Measurements from ENCODE around the gene MYH16. TPM values are rescaled to one million over a fixed set of nuclear protein-coding genes. Genes with fewer than 3 reads are reported as not detected.
"Not testable (repeated sequence)": the region's sequence is repeated elsewhere in the genome, so short reads cannot be mapped to it uniquely, and the experiment has no call there.

MYH16 gene
- total and polyA plus RNA-seq, 2 experiments from 2014 or later = not detected

GRCh38 chr7:99232082-99232770, 40.4 kb upstream of the MYH16 start:
- no peak overlapping the region for H3K4me3 ChIP-seq
- DNase-seq = no peak

GRCh38 chr7:99232955-99233354, 39.7 kb upstream of the MYH16 start:
- H3K9me2 ChIP-seq (ENCODE audit: insufficient read depth); in situ Hi-C loops (cut with MboI); H3K9me3 ChIP-seq (ENCODE audit: low read depth); H3K4me1 ChIP-seq (ENCODE audit: insufficient read depth); H3K9ac ChIP-seq; H4K20me1 ChIP-seq (ENCODE audit: insufficient read depth); DNase-seq; H2AFZ ChIP-seq; H3K4me2 ChIP-seq (ENCODE audit: unreplicated experiment); H3K79me2 ChIP-seq (ENCODE audit: insufficient read depth); H3F3A ChIP-seq (ENCODE audit: insufficient read depth); H3K27ac ChIP-seq; H3K4me3 ChIP-seq; H3K27me3 ChIP-seq (replicated peaks; ENCODE audit: insufficient read depth); H3K36me3 ChIP-seq (ENCODE audit: low read depth): not testable (repeated sequence)
- WGBS, 2 experiments (ENCODE audit: low coverage in 1 of 2, low lambda C conversion rate in 2 of 2, missing lambda C conversion rate in 2 of 2) = 77 to 82% methylated on average over 4 of the region's 4 CpGs

More at GRCh38 chr7:99232082-99232770, 40.4 kb upstream of the MYH16 start:
- H2AFZ ChIP-seq = no peak overlapping the region
- H3K27ac ChIP-seq = no peak overlapping the region
- H3K9me2 ChIP-seq (ENCODE audit: insufficient read depth) = no peaks in the 10 kb centered on the region
- H3K9ac ChIP-seq = no peak overlapping the region
- H4K20me1 ChIP-seq (ENCODE audit: insufficient read depth) = no peaks in the 10 kb centered on the region
- no peaks in the 10 kb centered on the region for H3F3A ChIP-seq (ENCODE audit: insufficient read depth)
- TF ChIP-seq EZH2phosphoT487 (IDR thresholded peaks at IDR 0.05; ENCODE audit: insufficient read depth, low read depth) (no peak), EZH2 (IDR thresholded peaks at IDR 0.05; ENCODE audit: insufficient read depth, poor library complexity, severe bottlenecking) (no peak)
- H3K27me3 ChIP-seq (replicated peaks; ENCODE audit: insufficient read depth) = no peaks in the 10 kb centered on the region
- no peaks in the 10 kb centered on the region for H3K4me1 ChIP-seq (ENCODE audit: insufficient read depth)
- H3K9me3 ChIP-seq (ENCODE audit: low read depth) = no peaks in the 10 kb centered on the region
- in situ Hi-C loops (cut with MboI) = no loop called here
- H3K4me2 ChIP-seq (ENCODE audit: unreplicated experiment) = no peak overlapping the region
- H3K36me3 ChIP-seq (ENCODE audit: low read depth) = no peaks in the 10 kb centered on the region
- no peaks in the 10 kb centered on the region for H3K79me2 ChIP-seq (ENCODE audit: insufficient read depth)
- WGBS, 2 experiments (ENCODE audit: low coverage in 1 of 2, low lambda C conversion rate in 2 of 2, missing lambda C conversion rate in 2 of 2) = 76 to 80% methylated on average over 9 of the region's 9 CpGs

GRCh38 chr7:99234185-99234584, 38.5 kb upstream of the MYH16 start:
- Histone ChIP-seq H3K27me3 (replicated peaks; ENCODE audit: insufficient read depth) (no peaks in the 10 kb centered on the region; the same call in 1 of the 2 replicates), H3K4me1 (ENCODE audit: insufficient read depth) (no peaks in the 10 kb centered on the region), H3K27ac (no peak overlapping the region), H3K36me3 (ENCODE audit: low read depth) (no peaks in the 10 kb centered on the region), H3K4me3 (no peak overlapping the region), H4K20me1 (ENCODE audit: insufficient read depth) (no peaks in the 10 kb centered on the region), H3K9ac (no peak overlapping the region), H3K9me3 (ENCODE audit: low read depth) (no peaks in the 10 kb centered on the region), H2AFZ (no peak overlapping the region), H3F3A (ENCODE audit: insufficient read depth) (no peaks in the 10 kb centered on the region), H3K4me2 (ENCODE audit: unreplicated experiment) (no peak overlapping the region), H3K9me2 (ENCODE audit: insufficient read depth) (no peaks in the 10 kb centered on the region), H3K79me2 (ENCODE audit: insufficient read depth) (no peaks in the 10 kb centered on the region)
- WGBS, 2 experiments (ENCODE audit: low coverage in 1 of 2, low lambda C conversion rate in 2 of 2, missing lambda C conversion rate in 2 of 2) = 91% methylated on average over 9 of the region's 9 CpGs
- no peak for DNase-seq
- TF ChIP-seq EZH2 (IDR thresholded peaks at IDR 0.05; ENCODE audit: insufficient read depth, poor library complexity, severe bottlenecking) (no peak), EZH2phosphoT487 (IDR thresholded peaks at IDR 0.05; ENCODE audit: insufficient read depth, low read depth) (no peak)
- in situ Hi-C loops (cut with MboI) = no loop called here

GRCh38 chr7:99235925-99236324, 36.7 kb upstream of the MYH16 start:
- no peaks in the 10 kb centered on the region for H3K4me1 ChIP-seq (ENCODE audit: insufficient read depth)
- H3K4me3 ChIP-seq = no peak overlapping the region
- WGBS, 2 experiments (ENCODE audit: low coverage in 1 of 2, low lambda C conversion rate in 2 of 2, missing lambda C conversion rate in 2 of 2) = 81 to 83% methylated on average over 12 of the region's 12 CpGs
- H3K27ac ChIP-seq = no peak overlapping the region
- no peaks in the 10 kb centered on the region for H3F3A ChIP-seq (ENCODE audit: insufficient read depth)
- in situ Hi-C loops (cut with MboI) = no loop called here
- TF ChIP-seq EZH2phosphoT487 (IDR thresholded peaks at IDR 0.05; ENCODE audit: insufficient read depth, low read depth) (no peak), EZH2 (IDR thresholded peaks at IDR 0.05; ENCODE audit: insufficient read depth, poor library complexity, severe bottlenecking) (no peak)
- H3K27me3 ChIP-seq (replicated peaks; ENCODE audit: insufficient read depth) = no peaks in the 10 kb centered on the region; the same call in 1 of the 2 replicates
- no peaks in the 10 kb centered on the region for H3K79me2 ChIP-seq (ENCODE audit: insufficient read depth)
- no peaks in the 10 kb centered on the region for H3K9me3 ChIP-seq (ENCODE audit: low read depth)
- H4K20me1 ChIP-seq (ENCODE audit: insufficient read depth) = no peaks in the 10 kb centered on the region
- H2AFZ ChIP-seq = no peak overlapping the region
- H3K4me2 ChIP-seq (ENCODE audit: unreplicated experiment) = no peak overlapping the region
- H3K36me3 ChIP-seq (ENCODE audit: low read depth) = no peaks in the 10 kb centered on the region
- no peak for DNase-seq
- H3K9ac ChIP-seq = no peak overlapping the region
- H3K9me2 ChIP-seq (ENCODE audit: insufficient read depth) = no peaks in the 10 kb centered on the region

- H3F3A ChIP-seq (ENCODE audit: insufficient read depth); in situ Hi-C loops (cut with MboI); H3K36me3 ChIP-seq (ENCODE audit: low read depth); H3K27me3 ChIP-seq (replicated peaks; ENCODE audit: insufficient read depth); H4K20me1 ChIP-seq (ENCODE audit: insufficient read depth); H3K79me2 ChIP-seq (ENCODE audit: insufficient read depth); H3K9me2 ChIP-seq (ENCODE audit: insufficient read depth); DNase-seq; H2AFZ ChIP-seq; H3K4me1 ChIP-seq (ENCODE audit: insufficient read depth); H3K27ac ChIP-seq; H3K9me3 ChIP-seq (ENCODE audit: low read depth); H3K4me3 ChIP-seq; H3K9ac ChIP-seq; H3K4me2 ChIP-seq (ENCODE audit: unreplicated experiment): not testable (repeated sequence)
- 56 to 88% methylated on average over 1 of the region's 1 CpG for WGBS, 2 experiments (ENCODE audit: low coverage in 1 of 2, low lambda C conversion rate in 2 of 2, missing lambda C conversion rate in 2 of 2)
Observed at GRCh38 chr7:99237876-99238275, 34.8 kb upstream of the MYH16 start.

Data from GM23248 (cell line).